ENCODE data around the gene YAF2. TPM values are rescaled to one million over a fixed set of nuclear protein-coding genes. Genes with fewer than 3 reads are reported as not detected.

Gene YAF2
- total RNA-seq, 1 experiment from 2014 or later: 5.6 TPM

DNA sequence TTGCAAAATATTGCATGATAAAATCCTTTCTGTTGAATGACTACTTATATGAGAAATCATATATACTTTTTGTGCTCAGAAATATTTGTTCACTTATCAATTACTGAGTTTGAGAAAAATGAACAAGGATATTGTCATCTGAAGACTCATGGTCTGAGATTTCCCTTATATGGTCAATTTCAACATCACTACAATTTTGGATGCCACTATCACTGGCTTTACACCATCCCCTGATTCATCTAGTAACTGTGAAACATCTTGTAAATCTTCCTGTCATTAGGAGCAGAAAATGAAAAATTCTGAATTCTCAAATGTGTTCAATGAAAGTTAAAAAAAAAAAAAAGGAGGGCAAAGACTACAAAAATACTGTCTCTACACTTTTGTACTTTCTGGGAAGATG lies 71.5 kb downstream of the YAF2 start:
- no peak for DNase-seq
- H3K4me3 ChIP-seq (ENCODE audit: insufficient read depth, low read depth, low read length): no peak overlapping the region
- H3K27me3 ChIP-seq (ENCODE audit: control insufficient read depth, insufficient read depth, low read length): no peaks in the 10 kb centered on the region

DNA sequence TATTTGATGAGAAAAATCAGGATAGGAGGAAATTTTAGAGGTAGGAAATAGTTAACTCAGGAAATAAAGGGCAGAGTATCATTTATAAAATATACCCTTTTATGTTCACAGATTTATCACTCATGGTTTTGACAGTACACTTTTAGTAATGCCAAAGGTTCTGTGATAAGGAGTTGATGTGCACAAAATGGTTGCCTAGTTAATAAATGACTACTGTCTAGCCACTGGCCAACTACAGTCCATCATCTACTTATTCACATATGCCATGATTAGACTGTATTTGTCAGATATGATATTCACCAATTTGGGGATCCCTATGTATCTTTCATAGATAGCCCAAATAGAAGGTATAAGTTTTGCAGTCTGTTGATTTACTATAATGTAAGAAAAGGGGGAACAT lies 74.1 kb downstream of the YAF2 start:
- DNase-seq: no peak
- no peak overlapping the region for H3K4me3 ChIP-seq (ENCODE audit: insufficient read depth, low read depth, low read length)
- no peaks in the 10 kb centered on the region for H3K36me3 ChIP-seq (replicated peaks; ENCODE audit: control insufficient read depth, insufficient read depth, low read length)
- no peaks in the 10 kb centered on the region for H3K27me3 ChIP-seq (ENCODE audit: control insufficient read depth, insufficient read depth, low read length)

More for the DNA sequence above, 71.5 kb downstream of the YAF2 start:
- H3K36me3 ChIP-seq (replicated peaks; ENCODE audit: control insufficient read depth, insufficient read depth, low read length): no peaks in the 10 kb centered on the region

DNA sequence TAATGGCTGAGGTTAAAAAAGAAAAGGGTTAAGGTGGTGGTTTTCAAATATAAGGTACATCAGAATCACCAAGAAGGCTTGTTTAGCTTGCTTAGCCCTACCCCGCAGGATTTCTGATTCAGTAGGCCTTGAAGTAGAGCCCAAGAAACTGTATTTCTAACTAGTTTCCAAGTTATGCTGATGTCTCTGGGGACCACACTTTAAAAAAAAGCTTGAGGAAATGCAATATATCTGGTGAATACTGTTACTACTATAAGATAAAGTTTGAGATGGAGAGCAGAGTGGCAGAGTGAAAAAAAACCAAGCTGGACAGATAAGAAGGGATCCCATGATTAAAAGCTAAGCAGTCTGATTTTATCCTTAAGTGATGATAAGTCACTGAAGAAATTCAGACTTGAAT lies 75.1 kb downstream of the YAF2 start:
- no peak for DNase-seq
- H3K36me3 ChIP-seq (replicated peaks; ENCODE audit: control insufficient read depth, insufficient read depth, low read length): no peaks in the 10 kb centered on the region
- H3K27me3 ChIP-seq (ENCODE audit: control insufficient read depth, insufficient read depth, low read length): no peaks in the 10 kb centered on the region
- no peak overlapping the region for H3K4me3 ChIP-seq (ENCODE audit: insufficient read depth, low read depth, low read length)

DNA sequence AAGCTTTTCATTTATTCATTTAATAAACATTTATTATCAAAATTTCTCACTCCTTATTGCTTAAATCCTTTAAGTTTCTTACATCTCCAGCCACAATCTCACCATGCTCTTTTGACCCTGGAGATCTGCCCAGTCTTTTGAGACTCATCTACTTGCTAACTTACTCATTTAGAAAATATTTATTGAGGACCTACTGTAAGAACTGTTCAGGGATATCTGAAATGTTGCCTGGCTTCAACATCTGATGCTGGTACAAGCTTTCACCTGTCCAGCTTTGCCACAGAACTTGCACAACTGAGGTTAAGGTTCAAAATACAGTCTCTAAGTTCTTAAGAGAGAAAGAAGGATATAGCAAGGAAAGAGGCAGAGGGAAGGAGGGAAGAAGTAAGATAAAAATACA lies 75.9 kb downstream of the YAF2 start:
- H3K36me3 ChIP-seq (replicated peaks; ENCODE audit: control insufficient read depth, insufficient read depth, low read length): no peaks in the 10 kb centered on the region
- no peak for DNase-seq
- H3K4me3 ChIP-seq (ENCODE audit: insufficient read depth, low read depth, low read length): no peak overlapping the region
- H3K27me3 ChIP-seq (ENCODE audit: control insufficient read depth, insufficient read depth, low read length): no peaks in the 10 kb centered on the region

DNA sequence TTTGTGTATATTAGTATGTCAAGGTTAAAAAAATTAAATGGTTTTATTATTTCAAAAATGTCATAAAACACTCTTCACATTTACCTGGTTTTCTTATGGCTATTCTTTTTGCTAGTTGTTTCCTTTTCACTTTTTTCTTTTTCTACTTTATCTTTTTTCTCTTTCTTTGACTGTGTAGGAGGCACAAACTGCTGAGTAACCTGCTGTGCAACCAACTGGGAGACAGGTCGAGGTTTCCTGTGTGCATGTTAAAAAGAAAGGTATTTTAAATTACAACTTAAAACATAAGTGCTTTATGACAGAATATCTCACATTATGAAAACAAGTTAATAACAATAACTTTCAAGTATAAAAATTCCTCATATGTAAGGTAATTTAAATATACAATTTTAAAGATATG lies 76.5 kb downstream of the YAF2 start:
- DNase-seq: no peak
- Histone ChIP-seq H3K4me3 (ENCODE audit: insufficient read depth, low read depth, low read length) (no peak overlapping the region), H3K27me3 (ENCODE audit: control insufficient read depth, insufficient read depth, low read length) (no peaks in the 10 kb centered on the region), H3K36me3 (replicated peaks; ENCODE audit: control insufficient read depth, insufficient read depth, low read length) (no peaks in the 10 kb centered on the region)

DNA sequence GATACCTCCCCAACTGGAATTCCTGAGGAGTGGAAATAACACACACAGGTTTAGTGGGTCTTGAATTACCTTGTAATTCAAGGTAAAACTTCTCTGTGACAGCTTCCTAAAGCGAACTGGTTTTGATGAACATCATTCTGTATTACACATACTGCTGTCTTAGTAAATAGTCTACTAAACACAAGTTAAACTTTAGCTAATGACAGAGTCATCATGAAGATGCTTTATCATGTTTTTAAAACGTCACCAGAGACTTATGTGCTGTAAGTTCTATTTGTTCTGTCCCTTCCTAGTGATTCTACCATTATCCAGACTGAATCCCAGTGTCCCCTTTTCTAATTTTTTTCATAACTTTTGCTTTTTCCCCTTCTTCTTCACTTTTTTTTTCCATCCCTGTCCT lies 81.8 kb downstream of the YAF2 start:
- H3K4me3 ChIP-seq (ENCODE audit: insufficient read depth, low read depth, low read length): no peak overlapping the region
- H3K36me3 ChIP-seq (replicated peaks; ENCODE audit: control insufficient read depth, insufficient read depth, low read length): no peaks in the 10 kb centered on the region
- DNase-seq: no peak
- H3K27me3 ChIP-seq (ENCODE audit: control insufficient read depth, insufficient read depth, low read length): no peaks in the 10 kb centered on the region

DNA sequence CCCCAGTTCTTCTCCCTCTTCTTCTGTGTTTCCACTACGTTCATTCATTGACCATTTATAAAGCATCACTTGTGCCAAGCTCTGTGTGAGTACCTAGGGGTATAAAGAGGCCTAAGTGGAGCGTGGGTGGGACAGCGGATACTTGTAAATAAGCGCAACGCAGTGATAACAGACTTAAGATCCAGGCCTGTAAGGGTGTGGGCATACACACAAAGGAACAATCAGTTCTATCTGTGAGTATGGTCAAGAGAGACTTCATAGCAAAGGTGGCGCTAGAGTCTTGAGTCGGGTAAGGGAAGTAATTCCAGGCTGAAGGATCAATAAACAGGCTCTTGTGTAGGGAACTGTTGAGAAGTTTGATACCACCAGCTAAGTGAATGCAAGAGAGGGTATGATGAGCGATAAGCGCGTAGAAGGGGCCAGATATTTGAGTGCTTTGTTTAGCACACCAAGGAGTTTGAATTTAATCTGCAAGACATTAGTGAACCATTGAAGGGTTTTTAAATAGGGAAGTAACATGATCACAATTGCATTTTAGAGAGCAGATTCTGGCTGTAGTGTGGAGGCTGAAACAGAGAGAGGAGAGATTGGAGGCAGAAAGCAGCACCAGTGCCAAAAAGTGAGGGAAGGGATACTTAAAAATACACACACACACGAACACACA lies 92.4 kb downstream of the YAF2 start:
- H3K27me3 ChIP-seq (ENCODE audit: control insufficient read depth, insufficient read depth, low read length): peaks cover 7% of the 10 kb centered on the region; the same call in 1 of the 2 replicates
- H3K36me3 ChIP-seq (replicated peaks; ENCODE audit: control insufficient read depth, insufficient read depth, low read length): no peaks in the 10 kb centered on the region
- H3K4me3 ChIP-seq (ENCODE audit: insufficient read depth, low read depth, low read length): no peak overlapping the region
- peak; percentile 42 for DNase-seq

DNA sequence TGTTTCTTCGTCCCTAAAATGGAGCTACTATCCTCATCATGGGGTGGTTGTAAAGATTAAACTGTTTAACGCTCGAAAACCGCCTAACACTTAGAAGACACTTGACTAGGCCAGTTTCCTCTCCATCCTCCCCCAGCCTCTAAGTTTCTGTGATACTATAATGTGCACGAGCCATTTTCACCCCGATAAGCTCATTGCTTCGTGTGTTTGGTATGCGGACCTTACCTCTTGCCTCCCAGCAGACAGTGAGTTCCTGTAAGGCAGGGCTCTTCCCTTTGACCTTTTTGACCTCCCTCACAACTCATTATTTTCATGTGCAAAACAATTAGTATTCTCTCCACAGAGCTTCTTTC lies 92.9 kb downstream of the YAF2 start:
- H3K36me3 ChIP-seq (replicated peaks; ENCODE audit: control insufficient read depth, insufficient read depth, low read length): no peaks in the 10 kb centered on the region
- H3K27me3 ChIP-seq (ENCODE audit: control insufficient read depth, insufficient read depth, low read length): peaks cover 7% of the 10 kb centered on the region; the same call in 1 of the 2 replicates
- DNase-seq: peak; percentile 27
- H3K4me3 ChIP-seq (ENCODE audit: insufficient read depth, low read depth, low read length): peak overlapping the region; percentile 62

DNA sequence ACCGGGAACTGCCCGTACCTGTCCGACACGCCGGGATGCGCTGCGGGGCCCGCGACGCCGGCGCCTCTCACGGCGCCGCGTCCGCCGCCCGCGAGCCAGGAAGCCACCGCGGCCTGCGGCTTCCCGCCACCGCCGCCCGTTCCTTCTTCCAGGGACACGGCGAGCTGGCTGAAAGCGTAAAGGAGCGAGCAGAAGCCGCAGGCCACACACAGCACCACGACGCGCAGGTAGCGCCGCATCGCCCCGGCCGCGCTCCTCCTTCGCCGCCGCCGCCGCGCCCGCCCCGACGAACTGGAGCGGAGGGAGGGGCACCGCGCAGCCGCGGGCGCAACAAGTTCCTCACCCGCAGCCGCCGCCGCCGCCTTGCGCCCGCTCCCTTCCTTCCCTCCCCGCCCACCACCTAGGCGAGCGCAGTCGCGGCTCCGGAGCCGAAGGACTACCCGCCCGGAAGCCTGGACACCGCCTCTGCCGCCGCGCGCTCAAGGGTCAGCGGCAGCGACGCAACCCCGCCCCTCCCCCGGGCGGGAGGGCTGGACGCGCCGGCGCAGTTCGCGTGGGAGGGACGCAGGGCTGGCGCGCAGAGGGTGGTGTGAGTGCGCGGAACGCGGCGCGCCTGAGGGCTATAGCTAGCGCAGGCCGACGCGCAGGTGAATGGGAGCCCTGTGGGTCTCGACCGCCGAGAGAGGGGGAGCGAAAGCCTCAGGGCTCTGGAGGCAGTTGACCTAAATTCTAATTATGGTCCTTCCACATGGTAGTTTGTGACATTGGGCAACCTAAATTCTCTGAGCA lies 93.4 kb downstream of the YAF2 start, which contains the start of gene GXYLT1:
TSS of gene GXYLT1 (minus strand) at position 467 of the 789 bp plus-strand sequence. CDS start at position 239, 228 bp downstream.
- no peaks in the 10 kb centered on the region for H3K36me3 ChIP-seq (replicated peaks; ENCODE audit: control insufficient read depth, insufficient read depth, low read length)
- peak; percentile 94 for DNase-seq

DNA sequence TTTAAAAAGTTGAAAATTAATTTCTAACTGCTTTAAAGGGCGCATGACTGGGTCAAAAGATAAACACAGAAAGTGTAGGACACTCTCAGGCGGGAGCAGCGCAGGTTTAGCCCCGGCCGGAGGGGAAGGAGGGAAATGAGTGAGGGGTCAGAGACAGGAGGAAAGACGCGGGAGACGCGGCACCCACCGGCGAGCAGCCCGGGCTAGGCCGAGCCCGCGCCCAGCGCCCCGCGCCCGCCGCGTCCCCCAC lies 94.0 kb downstream of the YAF2 start:
- Histone ChIP-seq H3K36me3 (replicated peaks; ENCODE audit: control insufficient read depth, insufficient read depth, low read length) (no peaks in the 10 kb centered on the region), H3K27me3 (ENCODE audit: control insufficient read depth, insufficient read depth, low read length) (peaks cover 7% of the 10 kb centered on the region; the same call in 1 of the 2 replicates), H3K4me3 (ENCODE audit: insufficient read depth, low read depth, low read length) (peak overlapping the region; percentile 62)
- DNase-seq: no peak

More for the DNA sequence above, 93.4 kb downstream of the YAF2 start, which contains the start of gene GXYLT1:
- Histone ChIP-seq H3K27me3 (ENCODE audit: control insufficient read depth, insufficient read depth, low read length) (peaks cover 7% of the 10 kb centered on the region; the same call in 1 of the 2 replicates), H3K4me3 (ENCODE audit: insufficient read depth, low read depth, low read length) (peak within 1 kb of the TSS; percentile 62)

DNA sequence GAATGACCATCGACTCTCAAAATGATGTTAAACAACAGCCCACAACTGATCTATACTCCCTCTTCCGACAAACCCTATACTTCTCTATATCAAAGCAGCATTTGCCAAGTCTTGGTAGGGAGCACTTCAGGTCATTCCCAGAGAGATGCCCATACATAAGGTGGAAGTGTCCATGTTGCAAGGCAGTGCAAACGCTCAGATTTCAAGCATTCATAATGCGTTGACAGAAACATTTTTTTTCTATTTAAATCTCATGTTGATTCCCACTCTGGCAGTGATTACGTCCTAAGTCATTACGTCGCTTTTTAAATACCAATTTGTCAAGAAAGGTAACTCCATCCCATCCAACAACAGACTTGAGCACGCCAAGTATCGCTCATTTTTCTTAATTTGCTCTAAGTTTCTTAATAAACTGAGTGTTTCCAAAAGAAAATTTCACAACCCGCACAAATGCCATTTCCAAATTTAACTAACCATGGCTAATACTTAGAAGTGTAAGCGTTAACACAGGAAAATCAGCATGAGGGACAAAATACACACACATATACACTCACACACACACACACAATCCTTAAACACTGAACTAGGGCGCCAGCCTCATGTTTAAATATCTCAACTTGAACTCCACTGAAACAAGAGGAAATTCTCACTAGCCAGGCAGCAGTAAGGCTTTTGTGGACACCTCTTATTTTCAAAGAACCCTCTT lies 94.4 kb downstream of the YAF2 start:
- peak; percentile 20 for DNase-seq
- peak overlapping the region; percentile 62 for H3K4me3 ChIP-seq (ENCODE audit: insufficient read depth, low read depth, low read length)
- peaks cover 7% of the 10 kb centered on the region; the same call in 1 of the 2 replicates for H3K27me3 ChIP-seq (ENCODE audit: control insufficient read depth, insufficient read depth, low read length)
- H3K36me3 ChIP-seq (replicated peaks; ENCODE audit: control insufficient read depth, insufficient read depth, low read length): no peaks in the 10 kb centered on the region

DNA sequence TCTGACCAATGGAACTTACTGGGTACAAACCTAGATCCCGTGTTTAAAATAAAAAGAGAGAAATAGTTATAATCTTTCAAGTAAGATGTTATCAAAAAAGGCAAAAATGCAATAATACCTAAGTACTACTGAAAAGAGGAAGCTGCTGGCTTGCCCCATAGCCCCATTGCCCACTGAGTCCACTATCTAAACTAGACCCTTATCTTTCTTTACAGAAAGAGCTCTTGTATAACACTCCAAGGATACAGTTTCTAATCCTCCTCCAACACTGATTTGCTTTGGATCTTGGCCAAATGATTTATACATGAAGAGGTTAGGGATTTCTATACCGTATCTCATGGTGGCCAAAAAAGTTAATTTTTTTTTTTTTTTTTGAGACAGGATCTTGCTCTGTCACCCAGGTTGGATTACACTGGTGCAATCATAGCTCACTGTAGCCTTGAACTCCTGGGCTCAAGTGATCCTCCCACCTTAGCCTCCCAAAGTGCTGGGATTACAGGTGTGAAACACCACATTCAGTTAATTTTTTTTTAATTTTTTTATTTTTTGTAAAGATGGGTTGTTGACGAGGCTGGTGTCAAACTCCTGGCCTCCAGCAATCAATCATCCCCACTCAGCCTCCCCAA lies 96.0 kb downstream of the YAF2 start:
- Histone ChIP-seq H3K36me3 (replicated peaks; ENCODE audit: control insufficient read depth, insufficient read depth, low read length) (no peaks in the 10 kb centered on the region), H3K4me3 (ENCODE audit: insufficient read depth, low read depth, low read length) (no peak overlapping the region), H3K27me3 (ENCODE audit: control insufficient read depth, insufficient read depth, low read length) (peaks cover 7% of the 10 kb centered on the region; the same call in 1 of the 2 replicates)
- no peak for DNase-seq

DNA sequence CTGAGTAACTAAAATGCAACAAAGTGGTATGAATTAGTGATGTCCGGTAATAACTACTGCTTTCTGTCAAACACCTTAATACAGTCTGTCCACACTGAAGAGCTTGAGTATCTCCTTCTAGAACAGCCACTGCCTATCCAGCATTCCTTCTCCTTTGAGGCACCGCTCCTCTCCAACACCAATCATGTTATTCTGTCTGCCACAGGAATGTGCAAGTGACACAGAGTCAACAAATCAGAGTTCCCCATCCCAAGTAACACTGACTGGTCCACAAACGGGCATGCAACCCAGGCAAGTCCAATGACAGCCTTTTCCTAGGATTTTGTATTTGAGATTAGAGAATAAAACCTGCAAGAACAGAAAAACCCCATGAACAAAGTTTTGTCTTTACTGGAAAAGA lies 97.1 kb downstream of the YAF2 start:
- peak; percentile 14 for DNase-seq
- H3K27me3 ChIP-seq (ENCODE audit: control insufficient read depth, insufficient read depth, low read length): peaks cover 7% of the 10 kb centered on the region; the same call in 1 of the 2 replicates
- H3K4me3 ChIP-seq (ENCODE audit: insufficient read depth, low read depth, low read length): no peak overlapping the region
- no peaks in the 10 kb centered on the region for H3K36me3 ChIP-seq (replicated peaks; ENCODE audit: control insufficient read depth, insufficient read depth, low read length)

DNA sequence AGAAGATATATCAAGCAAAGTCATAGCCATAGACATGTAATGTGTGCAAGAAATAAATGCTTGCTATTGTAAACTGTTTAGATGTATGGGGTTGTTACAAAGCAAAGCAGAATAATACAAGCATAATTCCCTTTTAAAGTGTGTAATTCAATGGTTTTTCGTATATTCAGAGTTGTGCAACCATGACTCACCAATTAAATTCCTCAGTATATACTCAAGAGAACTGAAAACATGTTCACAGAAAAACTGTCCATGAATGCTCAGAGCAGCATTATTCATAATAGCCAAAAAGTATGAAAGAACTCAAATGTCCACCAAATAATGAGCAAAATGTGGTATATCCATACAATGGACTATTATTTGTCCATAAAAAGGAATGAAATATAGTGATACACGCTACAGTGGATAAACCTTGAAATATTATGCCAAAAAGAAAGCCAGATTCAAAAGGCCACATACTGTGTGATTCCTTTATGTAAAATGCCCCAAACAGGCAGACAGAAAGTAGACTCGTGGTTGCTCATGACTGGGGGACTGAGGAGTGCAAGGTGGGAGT lies 102.7 kb downstream of the YAF2 start:
- Histone ChIP-seq H3K4me3 (ENCODE audit: insufficient read depth, low read depth, low read length) (no peak overlapping the region), H3K36me3 (replicated peaks; ENCODE audit: control insufficient read depth, insufficient read depth, low read length) (no peaks in the 10 kb centered on the region), H3K27me3 (ENCODE audit: control insufficient read depth, insufficient read depth, low read length) (no peaks in the 10 kb centered on the region)
- DNase-seq: no peak
